Vagina (tissue), 2 donors: ENCODE measurements around the gene SLC4A1. TPM values are rescaled to one million over a fixed set of nuclear protein-coding genes. Genes with fewer than 3 reads are reported as not detected.

ENCODE experiments used
- DNase-seq, 2 donors: peaks; one replicate each; pipeline ENCODE4 v3.0.0-alpha.2; 2017; ENCODE audit errors: extremely low spot score in 2 of 2
- H3K27ac ChIP-seq: fragments of 200-600 bp; sonication (generic); one replicate; pipeline ENCODE4 v1.5.1; 2019
- H3K27me3 ChIP-seq: fragments of 200-600 bp; sonication (generic); one replicate; pipeline ENCODE4 v1.5.1; 2019
- H3K36me3 ChIP-seq, 2 donors: fragments of 200-600 bp; sonication (generic); one replicate each; pipeline ENCODE4 v1.5.1; 2017 to 2019
- H3K4me1 ChIP-seq: fragments of 200-600 bp; sonication (generic); one replicate; pipeline ENCODE4 v1.5.1; 2019
- H3K4me3 ChIP-seq, 2 donors: fragments of 200-600 bp; sonication (generic); 1 replicate in 1 of 2; 2 replicates in 1 of 2; pipeline ENCODE4 v1.5.1; 2016 to 2019
- H3K9me3 ChIP-seq: fragments of 200-600 bp; sonication (generic); one replicate; pipeline ENCODE4 v1.5.1; 2019
- POLR2A ChIP-seq, 2 donors: fragments of 450-650 bp; IDR thresholded peaks; one replicate each; pipeline ENCODE4 v1.6.1; 2017; ENCODE audit warnings: antibody characterized with exemption in 2 of 2, mild to moderate bottlenecking in 2 of 2, moderate library complexity in 2 of 2
- POLR2AphosphoS5 ChIP-seq, 2 donors: sonication (generic); formaldehyde crosslinking; IDR thresholded peaks; one replicate each; pipeline ENCODE4 v1.9.0; 2017; ENCODE audit warnings: antibody characterized with exemption in 2 of 2, mild to moderate bottlenecking in 2 of 2, low read depth in 1 of 2; ENCODE audit not compliant: insufficient read depth in 1 of 2
- intact Hi-C: fragments of 100-400 bp; cut with DNase I; formaldehyde crosslinking; loops from one replicate; pipeline ENCODE4 v1.15.1; 2023
- total RNA-seq: library from RNA; depleted of rRNA; stranded (reverse); fragments of >200 nt; gene quantifications from one replicate; pipeline ENCODE4 v1.2.3, GENCODE V29; 2016
- TF ChIP-seq, protein P1 (sequence below), 3 experiments: fragments of 450-650 bp in 2 of 3; fragments of 200-600 bp in 1 of 3; sonication (generic) in 1 of 3; IDR thresholded peaks; one replicate each; pipeline ENCODE4 v1.5.1; 2017 to 2019; ENCODE audit warnings: antibody characterized with exemption in 3 of 3, mild to moderate bottlenecking in 2 of 3, moderate library complexity in 2 of 3

Gene SLC4A1
- total RNA-seq, 1 donor from 2014 or later, result not detected

DNA sequence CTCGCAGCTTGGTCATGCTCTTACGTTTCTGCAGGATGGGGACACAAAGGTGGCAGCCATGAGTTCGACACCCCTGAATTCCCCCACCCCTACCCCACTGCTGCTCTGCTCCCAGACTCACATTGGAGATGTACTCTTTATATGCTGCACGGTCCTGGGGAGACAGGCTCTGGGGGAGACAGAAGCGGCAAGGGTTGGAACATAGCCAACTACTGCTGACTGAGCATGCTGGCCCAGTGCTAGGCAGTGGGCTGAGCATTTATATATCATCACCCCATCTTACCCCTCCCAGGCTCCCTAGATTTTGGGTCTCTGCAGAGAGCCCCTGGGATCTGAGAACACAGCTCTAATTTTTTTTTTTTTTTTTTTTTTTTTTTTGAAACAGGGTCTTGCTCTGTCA, 60.2 kb downstream of the SLC4A1 start:
- intact Hi-C loops, result no loop called here

DNA sequence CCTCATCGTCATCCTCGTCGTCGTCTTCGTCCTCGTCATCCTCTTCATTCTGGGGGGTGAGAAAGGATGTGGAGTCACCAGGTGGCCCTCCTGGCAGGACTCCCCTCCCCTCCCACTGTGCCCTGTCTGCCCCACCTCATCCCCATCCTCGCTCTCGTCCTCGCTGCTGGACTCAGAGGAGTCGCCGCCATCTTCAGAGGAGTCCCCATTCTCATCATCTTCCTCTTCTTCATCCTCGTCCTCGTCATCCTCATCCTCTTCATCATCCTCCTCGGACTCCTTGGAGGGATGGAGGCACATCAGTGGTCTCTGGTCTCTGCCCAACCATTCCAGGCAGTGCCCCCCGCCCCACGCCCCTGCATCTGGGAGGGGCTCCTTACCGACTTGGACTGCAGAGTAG, 60.6 kb downstream of the SLC4A1 start:
- TF ChIP-seq POLR2AphosphoS5 (IDR thresholded peaks at IDR 0.05; ENCODE audit: insufficient read depth in 1 of 2, low read depth in 1 of 2), result no peak
- TF ChIP-seq POLR2A (IDR thresholded peaks at IDR 0.05), result no peak
- TF ChIP-seq, protein P1, sequence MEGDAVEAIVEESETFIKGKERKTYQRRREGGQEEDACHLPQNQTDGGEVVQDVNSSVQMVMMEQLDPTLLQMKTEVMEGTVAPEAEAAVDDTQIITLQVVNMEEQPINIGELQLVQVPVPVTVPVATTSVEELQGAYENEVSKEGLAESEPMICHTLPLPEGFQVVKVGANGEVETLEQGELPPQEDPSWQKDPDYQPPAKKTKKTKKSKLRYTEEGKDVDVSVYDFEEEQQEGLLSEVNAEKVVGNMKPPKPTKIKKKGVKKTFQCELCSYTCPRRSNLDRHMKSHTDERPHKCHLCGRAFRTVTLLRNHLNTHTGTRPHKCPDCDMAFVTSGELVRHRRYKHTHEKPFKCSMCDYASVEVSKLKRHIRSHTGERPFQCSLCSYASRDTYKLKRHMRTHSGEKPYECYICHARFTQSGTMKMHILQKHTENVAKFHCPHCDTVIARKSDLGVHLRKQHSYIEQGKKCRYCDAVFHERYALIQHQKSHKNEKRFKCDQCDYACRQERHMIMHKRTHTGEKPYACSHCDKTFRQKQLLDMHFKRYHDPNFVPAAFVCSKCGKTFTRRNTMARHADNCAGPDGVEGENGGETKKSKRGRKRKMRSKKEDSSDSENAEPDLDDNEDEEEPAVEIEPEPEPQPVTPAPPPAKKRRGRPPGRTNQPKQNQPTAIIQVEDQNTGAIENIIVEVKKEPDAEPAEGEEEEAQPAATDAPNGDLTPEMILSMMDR (IDR thresholded peaks at IDR 0.05), result no peak
- no peaks in the 10 kb centered on the region for H3K27me3 ChIP-seq
- H3K36me3 ChIP-seq, result peaks cover 0 to 47% of the 10 kb centered on the region in 2 donors
- intact Hi-C loops, result no loop called here
- no peak overlapping the region for H3K4me3 ChIP-seq
- no peak overlapping the region for H3K27ac ChIP-seq
- no peak for DNase-seq
- peaks cover 29% of the 10 kb centered on the region for H3K4me1 ChIP-seq
- no peaks in the 10 kb centered on the region for H3K9me3 ChIP-seq

More for the DNA sequence above, 60.2 kb downstream of the SLC4A1 start:
- H3K36me3 ChIP-seq, result peaks cover 0 to 47% of the 10 kb centered on the region in 2 donors
- H3K9me3 ChIP-seq, result no peaks in the 10 kb centered on the region
- no peak overlapping the region for H3K4me3 ChIP-seq
- TF ChIP-seq, protein P1 (IDR thresholded peaks at IDR 0.05), result no peak
- no peak for TF ChIP-seq POLR2AphosphoS5 (IDR thresholded peaks at IDR 0.05; ENCODE audit: insufficient read depth in 1 of 2, low read depth in 1 of 2)
- no peak for TF ChIP-seq POLR2A (IDR thresholded peaks at IDR 0.05)
- peaks cover 33% of the 10 kb centered on the region for H3K4me1 ChIP-seq
- no peak overlapping the region for H3K27ac ChIP-seq
- no peaks in the 10 kb centered on the region for H3K27me3 ChIP-seq
- DNase-seq, result no peak

DNA sequence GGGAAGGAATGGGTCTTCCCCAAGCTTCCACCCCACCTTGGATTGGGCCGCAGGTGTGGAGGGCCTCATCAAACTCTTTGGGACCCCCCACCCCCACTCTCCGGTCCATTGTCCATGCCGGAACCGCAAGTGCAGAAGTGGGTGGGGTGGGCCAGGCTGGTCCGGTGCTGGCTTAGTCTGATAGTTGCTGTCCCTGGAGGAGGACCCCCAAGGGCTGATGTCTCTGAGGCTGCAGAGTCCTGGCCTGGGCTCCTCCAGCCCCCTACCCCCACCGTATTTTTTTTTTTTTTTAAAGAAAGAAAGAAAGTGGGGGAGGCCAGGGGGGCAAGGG, 61.1 kb downstream of the SLC4A1 start:
- TF ChIP-seq POLR2A (IDR thresholded peaks at IDR 0.05) (no peak), POLR2AphosphoS5 (IDR thresholded peaks at IDR 0.05; ENCODE audit: insufficient read depth in 1 of 2, low read depth in 1 of 2) (no peak)
- TF ChIP-seq, protein P1 (IDR thresholded peaks at IDR 0.05), result no peak
- Histone ChIP-seq H3K4me3 (no peak overlapping the region), H3K36me3 (peaks cover 0 to 44% of the 10 kb centered on the region in 2 donors), H3K9me3 (no peaks in the 10 kb centered on the region), H3K27me3 (no peaks in the 10 kb centered on the region), H3K27ac (no peak overlapping the region), H3K4me1 (peaks cover 29% of the 10 kb centered on the region)
- intact Hi-C loops, result no loop called here
- no peak for DNase-seq

GRCh38 chr17:44205962-44206824, 61.7 kb downstream of the SLC4A1 start:
- intact Hi-C loops, result no loop called here

More at GRCh38 chr17:44205962-44206824, 61.7 kb downstream of the SLC4A1 start:
- Histone ChIP-seq H3K4me3 (no peak overlapping the region), H3K36me3 (peaks cover 0 to 38% of the 10 kb centered on the region in 2 donors), H3K27me3 (no peaks in the 10 kb centered on the region), H3K27ac (no peak overlapping the region), H3K9me3 (no peaks in the 10 kb centered on the region), H3K4me1 (peaks cover 27% of the 10 kb centered on the region)
- DNase-seq, result no peak
- TF ChIP-seq POLR2A (IDR thresholded peaks at IDR 0.05), result no peak
- TF ChIP-seq, protein P1 (IDR thresholded peaks at IDR 0.05), result no peak
